ENCODE measurements around the gene ACTL8.

DNA sequence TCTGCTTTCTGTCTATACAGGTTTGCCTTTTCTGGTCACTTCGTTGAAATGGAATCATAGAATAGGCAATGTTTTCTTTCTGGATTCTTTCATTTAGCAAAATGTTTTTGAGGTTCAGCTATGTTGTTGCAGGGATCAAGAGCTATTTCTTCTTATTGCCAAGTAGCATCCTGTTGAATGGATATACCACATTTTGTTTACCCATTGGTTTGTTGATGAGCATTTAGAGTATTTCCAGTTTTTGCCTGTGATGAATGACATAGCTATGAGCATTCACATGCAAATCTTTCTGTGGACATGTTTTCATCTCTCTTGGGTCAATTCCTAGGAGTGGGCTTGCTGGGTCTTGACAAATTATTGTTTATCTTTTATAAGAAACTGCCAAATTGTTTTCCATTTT, 115.5 kb downstream of the ACTL8 start:
- TF ChIP-seq, protein P1, sequence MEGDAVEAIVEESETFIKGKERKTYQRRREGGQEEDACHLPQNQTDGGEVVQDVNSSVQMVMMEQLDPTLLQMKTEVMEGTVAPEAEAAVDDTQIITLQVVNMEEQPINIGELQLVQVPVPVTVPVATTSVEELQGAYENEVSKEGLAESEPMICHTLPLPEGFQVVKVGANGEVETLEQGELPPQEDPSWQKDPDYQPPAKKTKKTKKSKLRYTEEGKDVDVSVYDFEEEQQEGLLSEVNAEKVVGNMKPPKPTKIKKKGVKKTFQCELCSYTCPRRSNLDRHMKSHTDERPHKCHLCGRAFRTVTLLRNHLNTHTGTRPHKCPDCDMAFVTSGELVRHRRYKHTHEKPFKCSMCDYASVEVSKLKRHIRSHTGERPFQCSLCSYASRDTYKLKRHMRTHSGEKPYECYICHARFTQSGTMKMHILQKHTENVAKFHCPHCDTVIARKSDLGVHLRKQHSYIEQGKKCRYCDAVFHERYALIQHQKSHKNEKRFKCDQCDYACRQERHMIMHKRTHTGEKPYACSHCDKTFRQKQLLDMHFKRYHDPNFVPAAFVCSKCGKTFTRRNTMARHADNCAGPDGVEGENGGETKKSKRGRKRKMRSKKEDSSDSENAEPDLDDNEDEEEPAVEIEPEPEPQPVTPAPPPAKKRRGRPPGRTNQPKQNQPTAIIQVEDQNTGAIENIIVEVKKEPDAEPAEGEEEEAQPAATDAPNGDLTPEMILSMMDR (IDR thresholded peaks at IDR 0.05; ENCODE audit: insufficient read depth, low read length): no peak
- TF ChIP-seq POLR2AphosphoS5 (IDR thresholded peaks at IDR 0.05; ENCODE audit: low read depth) (no peak), SPI1 (IDR thresholded peaks at IDR 0.05; ENCODE audit: borderline replicate concordance, low read depth) (no peak)
